GM20431 (cell line): ENCODE data around the gene PRKG1.

Source experiments
- in situ Hi-C: fragments of 300-500 bp; cut with MseI, MboI; formaldehyde crosslinking; loops from one replicate; pipeline ENCODE4 v1.15.0; 2020; ENCODE audit warnings: low sequenced_read_pairs; ENCODE audit not compliant: unreplicated experiment

Gene PRKG1

DNA sequence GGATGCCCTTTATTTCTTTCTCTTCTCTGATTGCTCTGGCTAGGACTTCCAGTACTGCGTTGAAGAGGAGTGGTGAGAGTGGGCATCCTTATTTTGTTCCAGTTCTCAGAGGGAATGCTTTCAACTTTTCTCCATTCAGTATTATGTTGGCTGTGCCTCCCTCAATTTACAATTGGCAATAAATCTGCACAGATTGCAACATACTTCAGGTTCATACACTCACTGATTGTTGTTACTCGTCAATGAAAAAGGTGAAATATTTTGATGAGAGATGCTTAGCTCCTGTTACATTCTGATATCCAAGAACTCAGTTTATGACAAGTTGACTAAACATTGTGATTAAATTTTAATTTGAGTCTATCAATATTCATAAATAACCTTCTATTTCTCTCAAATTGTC, 1201.9 kb downstream of the PRKG1 start:
- in situ Hi-C loops, result no loop called here

DNA sequence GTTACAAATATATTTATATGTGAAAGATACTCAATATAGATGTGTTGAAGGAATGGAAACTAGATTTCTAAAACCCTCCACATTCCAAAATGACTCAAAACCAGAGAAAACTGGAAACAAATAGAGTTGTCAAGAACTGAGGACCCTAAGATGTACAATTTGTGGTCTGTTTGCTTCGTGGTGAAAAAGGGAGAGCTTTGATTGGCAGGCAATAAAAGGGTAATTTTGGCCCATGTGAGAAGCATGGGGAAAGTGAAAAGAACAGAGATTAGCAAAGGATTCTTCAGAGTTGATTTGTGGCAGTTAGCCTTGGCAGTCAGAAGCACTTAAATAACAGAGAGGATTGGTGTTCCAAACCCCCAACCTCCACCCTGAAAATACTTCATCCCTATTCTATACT, 1202.7 kb downstream of the PRKG1 start:
- in situ Hi-C loops, result no loop called here

DNA sequence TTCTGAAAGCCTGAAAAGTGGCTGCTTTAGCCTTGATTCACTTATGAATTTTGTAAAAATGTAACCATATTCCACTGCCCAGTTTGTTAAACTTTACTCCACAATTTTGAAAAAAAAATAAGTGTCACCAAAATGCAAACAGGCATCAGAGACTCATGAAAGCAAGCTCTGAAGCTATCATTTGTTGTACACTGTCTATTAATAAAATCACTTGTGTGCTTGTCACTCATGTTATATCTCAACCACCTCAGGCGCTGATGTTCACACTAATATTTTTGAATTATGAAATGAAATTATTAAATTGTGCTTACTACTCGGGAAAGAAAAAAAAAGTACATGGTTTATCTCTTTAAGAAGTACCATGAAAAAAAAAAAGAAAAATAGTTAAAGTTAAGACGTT, 1205.3 kb downstream of the PRKG1 start:
- in situ Hi-C loops, result no loop called here

DNA sequence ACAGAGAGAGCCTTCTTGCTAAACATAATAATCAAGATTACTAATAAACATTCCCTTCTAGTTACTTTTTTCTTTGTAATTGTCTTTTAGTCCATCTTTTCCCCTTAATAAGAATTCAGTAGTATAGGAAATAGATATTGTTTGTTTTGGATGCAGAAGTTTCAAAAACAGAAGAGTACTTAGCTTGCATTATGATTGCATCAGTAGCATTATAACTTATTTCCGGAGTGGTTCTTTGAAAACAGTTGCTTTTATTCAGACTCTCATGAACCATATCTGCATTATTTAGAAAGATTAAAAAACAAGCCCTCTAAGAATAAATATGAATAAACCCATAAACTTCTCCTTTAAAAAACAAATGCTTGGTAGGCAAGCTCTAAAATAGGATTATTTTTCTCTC, 1205.8 kb downstream of the PRKG1 start:
- in situ Hi-C loops, result no loop called here

DNA sequence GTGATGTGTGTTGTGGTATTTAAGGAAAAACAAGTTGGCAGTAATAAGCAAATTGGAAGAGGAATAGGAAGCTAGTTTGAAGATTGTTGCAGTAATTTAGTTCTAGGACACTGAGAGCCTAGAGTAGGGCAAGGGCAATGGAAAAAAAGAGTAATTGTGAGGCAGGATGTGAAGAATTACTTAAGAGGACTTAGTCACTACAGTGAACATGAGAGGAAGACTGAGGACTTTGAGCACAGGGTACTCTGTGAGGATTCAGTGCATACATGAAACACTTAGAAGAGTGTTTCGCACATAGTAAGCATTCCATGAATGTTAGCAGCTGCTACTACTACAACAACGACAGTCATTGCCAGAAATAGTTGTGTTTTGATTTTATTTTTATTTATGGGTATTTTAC, 1208.9 kb downstream of the PRKG1 start:
- in situ Hi-C loops, result no loop called here

DNA sequence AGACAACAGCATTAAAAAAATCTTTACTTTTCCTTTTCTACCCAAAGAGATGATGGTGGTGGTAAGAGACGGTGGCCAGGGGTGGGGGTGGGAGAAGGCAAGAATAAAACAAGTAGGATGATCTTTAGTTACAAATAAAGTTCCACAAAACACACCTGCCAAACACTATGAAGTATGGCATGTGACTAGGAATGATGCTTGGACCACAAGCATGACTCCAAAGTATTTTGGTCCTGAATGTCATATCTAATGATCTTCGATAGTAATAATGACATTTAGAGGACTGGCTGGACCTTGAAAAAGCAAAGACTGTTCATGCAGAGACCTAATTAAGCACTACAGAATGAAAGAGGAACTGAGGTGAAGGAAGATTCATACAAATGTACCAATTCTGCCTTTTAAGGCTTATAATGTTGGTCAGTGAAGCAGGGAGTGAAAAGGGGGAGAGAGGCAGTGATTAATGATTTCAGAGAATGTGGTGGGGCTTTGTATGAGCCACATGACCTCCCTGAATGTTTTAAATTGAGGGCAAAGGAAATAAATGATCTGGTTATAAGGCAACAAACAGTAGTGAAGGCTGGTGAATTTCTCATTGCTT, 1210.2 kb downstream of the PRKG1 start:
- in situ Hi-C loops, result no loop called here

DNA sequence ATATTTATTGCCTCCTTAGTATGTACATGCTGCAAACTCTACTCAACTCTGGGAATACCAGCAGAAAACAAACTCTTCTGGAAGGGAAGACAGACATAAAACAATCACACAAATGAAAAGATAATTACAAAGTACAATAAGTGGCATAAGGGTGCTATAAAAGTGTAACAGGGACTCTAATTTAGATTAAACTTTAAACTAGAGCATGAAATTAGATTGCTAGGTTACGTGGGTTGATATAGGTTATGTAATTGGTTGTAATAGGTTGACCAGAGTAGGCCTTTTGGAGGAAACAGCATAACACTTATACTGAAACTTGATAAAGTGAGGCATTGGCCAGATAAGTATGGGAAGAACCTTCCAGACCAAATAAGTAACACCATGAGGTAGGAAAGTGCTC, 1213.6 kb downstream of the PRKG1 start:
- in situ Hi-C loops, result no loop called here

DNA sequence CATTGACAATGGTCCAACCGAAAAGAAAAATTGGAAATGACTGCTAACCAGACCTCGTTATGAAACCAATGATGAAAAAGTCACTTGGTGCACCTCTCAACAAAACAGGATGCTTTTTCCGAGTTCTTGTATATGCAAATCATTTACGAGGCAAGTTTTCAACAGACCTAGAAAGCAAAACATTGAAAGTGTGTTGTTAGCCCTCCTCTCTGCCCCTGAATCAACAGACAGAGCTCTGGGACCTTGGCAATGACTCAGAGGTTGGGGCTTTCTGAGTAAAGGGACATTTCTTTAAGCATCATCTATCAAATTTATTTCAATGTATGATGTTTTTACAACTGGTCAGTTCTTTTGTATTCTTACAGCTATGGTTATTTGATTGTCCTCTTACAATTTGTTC, 1223.5 kb downstream of the PRKG1 start:
- in situ Hi-C loops, result no loop called here

DNA sequence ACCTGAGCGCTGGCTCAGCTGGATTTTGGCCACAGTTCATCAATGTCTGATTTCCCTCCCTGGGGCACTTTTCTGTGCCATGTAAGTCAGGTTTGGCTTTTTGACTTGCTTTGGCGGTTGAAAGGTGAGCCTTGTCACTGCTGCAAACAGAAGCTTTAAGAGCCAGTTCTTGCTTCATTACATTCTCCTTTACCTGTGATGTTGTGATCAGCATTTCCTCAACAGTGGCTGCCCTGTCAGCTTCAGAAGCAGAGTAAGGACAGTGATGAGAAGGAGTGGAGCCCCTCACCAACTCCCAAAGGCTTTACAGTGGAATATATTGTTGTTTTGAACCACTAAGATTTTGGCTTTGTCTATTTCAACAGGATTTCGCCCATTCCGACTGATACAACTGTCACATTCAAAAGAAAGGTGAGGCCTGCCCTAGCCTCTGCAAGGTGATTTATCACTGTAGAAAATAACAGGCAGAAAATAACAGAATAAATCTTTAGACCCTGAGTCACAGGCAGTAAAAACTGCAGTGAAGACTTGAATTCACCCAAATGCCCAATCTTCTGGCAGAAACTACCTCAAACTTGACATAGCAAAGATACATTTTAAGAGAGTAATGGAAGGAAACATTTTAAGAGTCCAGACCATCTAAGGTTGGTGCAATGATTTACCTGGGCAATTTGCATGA, 1226.5 kb downstream of the PRKG1 start:
- in situ Hi-C loops, result loop anchor here (25.0 kb wide), 1 partner anchor 187 kb away; no protein-coding TSS in a partner anchor

DNA sequence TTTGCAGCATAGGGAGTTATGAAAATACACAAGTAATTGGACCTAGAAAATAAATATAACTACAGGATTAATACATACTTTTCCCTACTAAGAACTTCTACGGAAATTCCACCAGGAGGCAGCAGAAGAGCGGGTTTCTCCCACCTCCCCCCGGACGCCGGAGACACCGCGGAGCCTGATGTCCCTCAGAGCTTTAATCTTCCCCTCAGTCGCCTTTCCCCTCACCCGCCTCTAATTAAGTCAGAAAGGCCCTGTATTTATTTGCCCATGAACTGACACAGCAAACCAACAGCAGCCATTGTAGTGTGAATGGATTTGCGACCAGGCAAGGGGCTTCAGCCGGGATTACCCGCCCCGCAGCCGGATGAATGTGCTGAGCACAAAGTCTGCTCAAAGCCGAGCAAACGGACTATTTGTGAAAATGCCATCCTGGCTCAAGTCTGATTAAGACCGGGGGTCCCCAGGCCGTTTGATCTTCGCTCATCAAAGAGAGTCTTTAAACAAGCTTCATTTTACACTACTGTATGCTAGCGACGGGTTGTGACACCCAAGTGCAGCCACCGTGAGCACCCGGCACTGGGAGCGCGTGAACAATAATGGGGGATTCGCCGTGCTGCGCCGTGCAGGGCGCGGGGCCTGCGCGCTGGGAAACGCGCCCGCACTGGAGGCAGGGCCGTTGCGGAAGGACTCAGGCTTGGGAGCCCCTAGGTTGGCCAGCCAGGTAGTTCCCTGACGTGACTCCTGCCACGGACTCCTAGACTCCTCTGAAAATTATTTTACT, 1234.2 kb downstream of the PRKG1 start:
- in situ Hi-C loops, result loop anchor here (25.0 kb wide), 1 partner anchor 179 kb away; no protein-coding TSS in a partner anchor

DNA sequence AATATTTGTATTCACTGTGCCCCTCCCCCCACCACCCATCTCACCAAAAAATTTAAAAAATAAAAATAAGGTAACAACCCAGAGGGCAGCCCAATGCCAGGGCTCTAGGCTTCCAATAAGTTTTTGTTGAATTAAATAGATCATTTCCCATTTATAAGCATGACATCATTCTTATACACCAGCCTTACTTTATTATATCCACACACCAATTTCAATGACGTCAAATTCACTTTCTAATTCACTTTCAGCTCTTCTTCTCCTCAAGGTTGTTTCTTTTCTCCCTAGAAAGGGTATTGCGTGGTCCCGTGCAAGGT, 1238.6 kb downstream of the PRKG1 start:
- in situ Hi-C loops, result loop anchor here (25.0 kb wide), 1 partner anchor 174 kb away; no protein-coding TSS in a partner anchor

DNA sequence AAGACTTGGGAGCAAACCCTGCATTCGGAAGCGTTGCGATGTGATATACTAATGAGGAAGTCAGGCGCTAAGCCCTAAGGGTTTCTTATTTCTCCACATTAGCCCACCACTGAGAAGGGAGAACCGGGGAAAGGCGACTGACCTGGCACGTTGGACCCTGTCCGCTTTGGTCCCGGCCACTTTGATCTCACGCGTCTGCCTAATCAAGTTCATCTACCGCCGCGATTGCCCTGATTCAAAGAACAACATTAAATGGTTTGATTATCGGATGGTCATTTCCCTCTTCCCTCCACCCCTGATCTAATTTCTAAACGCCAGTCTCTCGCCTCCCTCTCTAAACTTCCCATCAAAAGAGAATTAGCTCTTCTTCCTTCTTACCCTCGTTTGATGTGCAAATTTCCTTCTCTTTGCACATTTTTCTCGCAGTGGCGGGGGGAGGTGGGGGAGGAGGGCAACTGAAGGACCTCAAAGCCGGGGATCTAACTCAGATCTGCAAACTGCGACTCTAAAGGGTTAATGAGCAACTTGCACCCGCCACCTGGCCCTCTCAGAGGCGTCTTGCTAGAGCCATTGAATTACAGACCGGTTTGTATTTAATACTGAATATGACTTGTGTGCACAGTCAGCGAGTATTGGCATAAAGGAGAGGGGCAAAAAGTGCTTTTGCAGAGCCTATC, 1239.1 kb downstream of the PRKG1 start:
- in situ Hi-C loops, result loop anchor here (25.0 kb wide), 1 partner anchor 174 kb away; no protein-coding TSS in a partner anchor

DNA sequence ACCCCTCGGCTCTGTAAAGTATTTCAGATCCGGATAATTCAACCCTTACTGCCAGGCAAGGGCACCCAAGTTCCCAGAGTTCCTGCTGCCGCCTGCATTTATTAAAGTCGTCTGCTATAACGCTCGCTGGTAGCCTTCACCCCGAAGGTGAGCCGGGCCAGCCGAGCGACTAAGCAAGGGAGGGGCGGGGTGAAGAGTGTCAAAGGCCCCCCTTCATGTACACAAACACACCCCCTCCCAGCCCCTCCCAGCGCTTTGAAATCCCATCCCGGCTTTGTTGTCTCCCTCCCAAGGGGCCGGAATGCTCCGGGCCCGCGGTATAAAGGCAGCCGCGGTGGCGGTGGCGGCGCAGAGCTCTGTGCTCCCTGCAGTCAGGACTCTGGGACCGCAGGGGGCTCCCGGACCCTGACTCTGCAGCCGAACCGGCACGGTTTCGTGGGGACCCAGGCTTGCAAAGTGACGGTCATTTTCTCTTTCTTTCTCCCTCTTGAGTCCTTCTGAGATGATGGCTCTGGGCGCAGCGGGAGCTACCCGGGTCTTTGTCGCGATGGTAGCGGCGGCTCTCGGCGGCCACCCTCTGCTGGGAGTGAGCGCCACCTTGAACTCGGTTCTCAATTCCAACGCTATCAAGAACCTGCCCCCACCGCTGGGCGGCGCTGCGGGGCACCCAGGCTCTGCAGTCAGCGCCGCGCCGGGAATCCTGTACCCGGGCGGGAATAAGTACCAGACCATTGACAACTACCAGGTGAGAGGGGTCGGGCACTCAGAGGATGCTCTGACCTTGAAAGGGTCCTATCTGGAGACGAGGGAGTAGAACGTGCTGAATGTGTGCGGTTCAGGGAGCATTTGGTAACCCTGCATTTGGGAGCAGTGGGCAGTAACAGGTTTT, 1239.9 kb downstream of the PRKG1 start, which contains the start of gene DKK1:
DKK1 (plus strand) TSS at position 349 of the 889 bp plus-strand sequence; CDS start at position 503, 154 bp downstream.
- in situ Hi-C loops, result loop anchor here (25.0 kb wide), 1 partner anchor 173 kb away; no protein-coding TSS in a partner anchor

DNA sequence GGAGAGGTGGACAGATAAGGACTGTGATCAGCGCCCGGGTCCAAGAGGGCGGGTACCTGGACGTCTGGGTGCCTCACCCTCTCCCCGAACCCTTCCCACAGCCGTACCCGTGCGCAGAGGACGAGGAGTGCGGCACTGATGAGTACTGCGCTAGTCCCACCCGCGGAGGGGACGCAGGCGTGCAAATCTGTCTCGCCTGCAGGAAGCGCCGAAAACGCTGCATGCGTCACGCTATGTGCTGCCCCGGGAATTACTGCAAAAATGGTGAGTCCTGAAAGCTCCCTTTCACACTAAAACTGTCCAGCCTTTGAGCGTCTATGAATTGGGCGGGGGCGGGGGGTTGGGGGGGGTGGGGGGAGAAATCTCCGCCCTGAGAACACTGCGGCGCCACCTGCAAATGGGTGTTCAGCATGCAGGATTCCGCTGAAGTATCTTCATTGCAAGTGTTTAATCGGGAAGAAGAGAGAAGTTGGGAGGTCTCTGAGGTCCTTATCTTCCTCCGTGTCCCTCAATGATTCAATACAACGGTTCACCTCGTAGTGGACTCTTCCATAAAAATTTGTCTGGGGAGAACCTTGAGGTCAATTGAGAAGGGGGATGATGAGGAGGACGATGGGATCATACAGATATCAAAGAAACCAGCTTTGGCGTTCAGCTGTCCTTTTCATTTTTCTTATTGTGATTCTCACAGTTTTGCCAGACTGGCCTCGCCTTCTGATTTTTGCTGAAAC, 1240.7 kb downstream of the PRKG1 start:
- in situ Hi-C loops, result loop anchor here (25.0 kb wide), 1 partner anchor 172 kb away; no protein-coding TSS in a partner anchor

DNA sequence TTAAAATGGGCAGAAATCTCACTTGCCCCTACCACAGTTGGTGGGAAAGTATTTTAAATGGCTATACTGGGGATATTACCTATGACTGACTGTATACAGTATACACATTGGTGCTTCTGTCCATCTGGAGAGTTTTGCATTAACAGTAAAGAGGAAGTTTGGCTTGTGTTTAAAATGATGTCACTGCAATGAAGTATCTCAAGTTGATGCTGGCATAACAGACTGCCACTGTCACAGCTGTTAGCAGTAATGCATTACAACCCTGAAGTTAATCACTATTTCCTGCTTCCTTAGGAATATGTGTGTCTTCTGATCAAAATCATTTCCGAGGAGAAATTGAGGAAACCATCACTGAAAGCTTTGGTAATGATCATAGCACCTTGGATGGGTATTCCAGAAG, 1241.7 kb downstream of the PRKG1 start:
- in situ Hi-C loops, result loop anchor here (25.0 kb wide), 1 partner anchor 171 kb away; no protein-coding TSS in a partner anchor

DNA sequence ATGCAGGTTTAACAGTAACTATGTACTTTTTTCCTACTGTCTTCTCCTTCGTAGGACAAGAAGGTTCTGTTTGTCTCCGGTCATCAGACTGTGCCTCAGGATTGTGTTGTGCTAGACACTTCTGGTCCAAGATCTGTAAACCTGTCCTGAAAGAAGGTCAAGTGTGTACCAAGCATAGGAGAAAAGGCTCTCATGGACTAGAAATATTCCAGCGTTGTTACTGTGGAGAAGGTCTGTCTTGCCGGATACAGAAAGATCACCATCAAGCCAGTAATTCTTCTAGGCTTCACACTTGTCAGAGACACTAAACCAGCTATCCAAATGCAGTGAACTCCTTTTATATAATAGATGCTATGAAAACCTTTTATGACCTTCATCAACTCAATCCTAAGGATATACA, 1242.2 kb downstream of the PRKG1 start:
- in situ Hi-C loops, result loop anchor here (25.0 kb wide), 1 partner anchor 171 kb away; no protein-coding TSS in a partner anchor

DNA sequence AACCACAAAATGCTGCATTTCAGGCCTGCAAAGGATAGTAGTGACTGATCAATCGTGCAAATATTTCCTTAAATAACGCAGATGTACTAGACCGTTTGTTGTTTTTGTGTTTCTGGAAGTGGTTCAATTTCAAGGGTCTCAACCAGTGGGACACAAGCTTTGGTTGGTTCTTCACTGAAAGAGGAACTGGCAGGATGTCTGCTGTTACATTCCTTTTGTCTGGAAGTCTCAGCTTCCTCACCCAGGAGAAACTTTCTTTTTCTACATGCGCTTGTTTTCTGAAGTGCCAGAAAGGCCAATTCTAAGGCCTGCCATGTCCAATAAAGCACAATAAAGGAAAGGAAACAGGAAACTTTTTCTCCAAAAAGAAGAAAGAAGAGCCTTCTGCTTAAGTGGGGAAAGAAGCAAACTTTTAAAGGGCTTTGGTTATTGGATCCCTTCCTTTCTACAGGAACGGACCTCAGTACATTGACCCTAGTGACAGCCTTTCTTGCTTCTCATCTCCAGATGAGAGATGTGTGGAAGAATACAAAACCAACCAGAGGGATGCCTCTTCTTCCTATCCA, 1243.9 kb downstream of the PRKG1 start:
- in situ Hi-C loops, result loop anchor here (25.0 kb wide), 1 partner anchor 169 kb away; no protein-coding TSS in a partner anchor

DNA sequence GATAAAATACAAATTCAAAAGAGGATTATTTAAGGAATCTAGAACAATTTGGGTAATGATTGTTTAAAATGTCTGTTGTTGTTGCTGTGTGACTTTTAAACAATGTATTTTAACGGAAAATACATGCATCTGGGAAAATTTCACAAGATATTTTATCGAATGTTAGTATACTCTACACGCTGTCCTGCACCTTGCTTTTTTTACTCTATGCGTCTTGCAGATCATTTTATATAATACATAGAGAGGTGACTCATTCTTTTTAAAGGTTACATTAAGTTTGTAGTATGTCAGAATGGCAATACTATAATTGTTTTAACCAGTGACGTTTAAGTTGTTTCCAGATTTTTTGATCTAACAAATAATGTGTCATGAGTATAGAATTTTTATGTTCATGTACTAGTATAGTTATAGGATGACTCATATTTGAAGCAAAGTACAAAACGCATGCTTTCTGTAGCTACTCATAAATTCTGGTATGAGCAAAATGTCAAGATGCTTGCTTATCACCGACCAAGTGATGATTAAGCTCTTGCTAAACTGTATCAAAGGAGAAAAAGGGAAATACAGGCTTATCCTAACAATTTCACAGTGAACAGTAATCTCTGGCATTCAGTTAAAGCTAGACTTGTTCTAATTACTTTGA, 1244.7 kb downstream of the PRKG1 start:
- in situ Hi-C loops, result loop anchor here (25.0 kb wide), 1 partner anchor 168 kb away; no protein-coding TSS in a partner anchor
